A673 (cell line): ENCODE data around the gene ROR1. TPM values are rescaled to one million over a fixed set of nuclear protein-coding genes. Genes with fewer than 3 reads are reported as not detected.

Source experiments
- BruUV-seq: library from RNA; stranded (reverse); fragments of 400-500 nt; replicated peaks from 2 replicates; lab custom pipeline; 2021; lab: Mats Ljungman, UMichigan
- CTCF ChIA-PET: fragments of 300-600 bp; sonication (Branson Sonifier 250); formaldehyde crosslinking; loops from one replicate; lab custom pipeline; 2022; ENCODE audit warnings: antibody characterized with exemption; lab: Charles Lee
- POLR2A ChIA-PET: fragments of 300-600 bp; sonication (Branson Sonifier 250); formaldehyde crosslinking; loops from one replicate; lab custom pipeline; 2022; ENCODE audit warnings: antibody characterized with exemption; ENCODE audit not compliant: low non-redundant PET; lab: Charles Lee
- DNase-seq: peaks from one replicate; pipeline ENCODE4 v3.0.0-alpha.2; 2015; ENCODE audit warnings: low spot score
- H3K27ac ChIP-seq: fragments of 200-600 bp; sonication (generic); 2 replicates; pipeline ENCODE4 v1.5.1; 2016; ENCODE audit warnings: mixed run types, low read depth, mild to moderate bottlenecking, mixed read lengths, antibody characterized with exemption, low read length; ENCODE audit not compliant: poor library complexity, severe bottlenecking
- H3K27me3 ChIP-seq: fragments of 200-600 bp; sonication (generic); replicated peaks from 2 replicates; pipeline ENCODE4 v1.6.1; 2017; ENCODE audit warnings: mixed run types, low read depth, mild to moderate bottlenecking, mixed read lengths, antibody characterized with exemption, low read length; ENCODE audit not compliant: insufficient read depth, poor library complexity
- H3K36me3 ChIP-seq: fragments of 200-600 bp; sonication (generic); 2 replicates; pipeline ENCODE4 v1.6.1; 2016; ENCODE audit warnings: mixed run types, mild to moderate bottlenecking, mixed read lengths, antibody characterized with exemption, low read length; ENCODE audit not compliant: insufficient read depth, poor library complexity, severe bottlenecking
- H3K4me1 ChIP-seq: fragments of 200-600 bp; sonication (generic); 2 replicates; pipeline ENCODE4 v1.6.1; 2017; ENCODE audit warnings: mixed run types, mild to moderate bottlenecking, mixed read lengths, antibody characterized with exemption, low read length; ENCODE audit not compliant: insufficient read depth, poor library complexity, severe bottlenecking
- H3K4me3 ChIP-seq: fragments of 200-600 bp; sonication (generic); 2 replicates; pipeline ENCODE4 v1.5.1; 2016; ENCODE audit warnings: low read depth, mixed run types, mild to moderate bottlenecking, mixed read lengths, low read length; ENCODE audit not compliant: poor library complexity, severe bottlenecking
- H3K9me3 ChIP-seq: fragments of 200-600 bp; sonication (generic); 2 replicates; pipeline ENCODE4 v1.6.1; 2016; ENCODE audit warnings: mixed run types, low read depth, mild to moderate bottlenecking, mixed read lengths, antibody characterized with exemption, low read length; ENCODE audit not compliant: poor library complexity, severe bottlenecking
- CTCF ChIP-seq: fragments of 300-800, 200-600 bp; sonication (generic); conservative IDR thresholded peaks from 2 replicates; pipeline ENCODE4 v1.5.1; 2017; ENCODE audit warnings: low read depth, mild to moderate bottlenecking, antibody characterized with exemption, low read length, moderate library complexity, mixed read lengths
- EZH2 ChIP-seq: fragments of 200-600 bp; sonication (generic); IDR thresholded peaks from 2 replicates; pipeline ENCODE4 v1.6.1; 2017; ENCODE audit warnings: borderline replicate concordance, low read depth, mild to moderate bottlenecking, mixed read lengths, antibody characterized with exemption, low read length; ENCODE audit not compliant: poor library complexity, severe bottlenecking
- intact Hi-C: fragments of 100-400 bp; cut with micrococcal nuclease; formaldehyde crosslinking; loops from one replicate; pipeline ENCODE4 v1.10.0; 2022; ENCODE audit not compliant: unreplicated experiment
- total RNA-seq: library from RNA; stranded (reverse); gene quantifications from 2 replicates; pipeline ENCODE4 v1.2.3, GENCODE V29; 2021

ROR1 gene
- total RNA-seq, 1 experiment from 2014 or later, result 7.4 TPM

GRCh38 chr1:63756839-63757238 is 17.0 kb upstream of the ROR1 start:
- ChIA-PET POLR2A (no interaction called here), CTCF (interaction anchor here (0.6 to 0.7 kb wide), 2 partner anchors 17 to 161 kb away, joined by 3 read pairs; no protein-coding TSS in a partner anchor)
- TF ChIP-seq EZH2 (no peak), CTCF (no peak)
- Histone ChIP-seq H3K27ac (no peak overlapping the region), H3K9me3 (no peaks in the 10 kb centered on the region), H3K4me3 (no peak overlapping the region), H3K36me3 (no peaks in the 10 kb centered on the region), H3K4me1 (no peaks in the 10 kb centered on the region), H3K27me3 (no peaks in the 10 kb centered on the region)
- BruUV-seq, result no TSS peak
- intact Hi-C loops, result no loop called here
- no peak for DNase-seq

GRCh38 chr1:63757334-63757733 is 16.5 kb upstream of the ROR1 start:
- TF ChIP-seq EZH2, result no peak
- no peak for TF ChIP-seq CTCF
- H3K27me3 ChIP-seq, result no peaks in the 10 kb centered on the region
- BruUV-seq, result no TSS peak
- no peak overlapping the region for H3K4me3 ChIP-seq
- DNase-seq, result no peak
- no peaks in the 10 kb centered on the region for H3K4me1 ChIP-seq
- H3K9me3 ChIP-seq, result no peaks in the 10 kb centered on the region
- H3K27ac ChIP-seq, result no peak overlapping the region
- CTCF ChIA-PET, result no interaction called here
- H3K36me3 ChIP-seq, result no peaks in the 10 kb centered on the region
- POLR2A ChIA-PET, result interaction anchor here (0.6 kb wide), 1 partner anchor 1532 kb away, joined by 3 read pairs; no protein-coding TSS in a partner anchor
- intact Hi-C loops, result no loop called here

GRCh38 chr1:63758791-63759190 is 15.0 kb upstream of the ROR1 start:
- DNase-seq, result no peak
- no TSS peak for BruUV-seq
- H3K36me3 ChIP-seq, result no peaks in the 10 kb centered on the region
- H3K4me3 ChIP-seq, result no peak overlapping the region
- H3K9me3 ChIP-seq, result peaks cover 4% of the 10 kb centered on the region
- H3K4me1 ChIP-seq, result no peaks in the 10 kb centered on the region
- TF ChIP-seq CTCF (no peak), EZH2 (no peak)
- intact Hi-C loops, result no loop called here
- no peak overlapping the region for H3K27ac ChIP-seq
- H3K27me3 ChIP-seq, result no peaks in the 10 kb centered on the region
- POLR2A ChIA-PET, result no interaction called here
- CTCF ChIA-PET, result no interaction called here
